HG03521 (cell line): ENCODE data around the gene KDELR3.
"Not testable (repeated sequence)": the region's sequence is repeated elsewhere in the genome, so short reads cannot be mapped to it uniquely, and the experiment has no call there.

Source experiments
- ATAC-seq: cut with Tn5 transposase; IDR thresholded peaks from one replicate; pipeline ENCODE4 v1.9.1; 2021; ENCODE audit warnings: mild to moderate bottlenecking, moderate library complexity; ENCODE audit not compliant: unreplicated experiment

KDELR3 gene

DNA sequence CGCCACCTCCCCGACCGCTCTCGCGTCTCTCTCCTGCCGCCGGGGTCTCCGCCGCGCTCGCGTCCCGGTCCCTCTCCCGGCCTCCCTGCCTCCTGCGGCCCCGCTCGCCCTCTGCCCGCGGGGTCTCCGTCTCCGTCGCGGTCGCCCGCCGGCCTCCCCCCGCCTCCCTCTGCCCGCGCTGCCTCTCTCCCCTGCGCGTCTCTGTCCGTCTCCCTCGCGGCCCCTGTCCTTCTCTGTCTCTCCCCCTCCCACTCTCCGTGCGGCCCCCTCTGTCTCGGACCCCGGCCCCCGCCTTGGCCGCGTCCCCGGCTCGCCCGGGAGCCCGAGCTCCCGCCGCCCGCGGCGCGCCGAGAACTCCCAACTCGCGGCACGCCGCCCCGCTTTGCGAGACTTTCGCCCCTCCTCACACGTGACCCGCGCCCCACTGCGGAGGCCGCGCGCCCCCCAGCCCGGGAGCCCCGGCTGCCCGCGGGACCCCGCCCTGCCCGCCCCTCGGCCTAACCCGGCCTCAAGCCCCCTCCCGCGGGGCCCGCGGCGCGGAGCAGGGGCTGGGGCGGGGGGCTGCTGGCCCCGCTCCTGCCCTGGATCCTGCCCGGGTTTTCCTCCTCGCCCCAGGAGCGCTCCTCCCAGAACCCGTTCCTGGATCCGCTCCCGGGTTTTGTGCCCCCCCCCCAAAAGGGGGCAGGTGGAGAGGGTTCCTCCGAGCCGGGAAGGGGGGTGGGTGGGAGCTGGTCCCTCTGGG is 12.2 kb upstream of the KDELR3 start:
- ATAC-seq: no peak

DNA sequence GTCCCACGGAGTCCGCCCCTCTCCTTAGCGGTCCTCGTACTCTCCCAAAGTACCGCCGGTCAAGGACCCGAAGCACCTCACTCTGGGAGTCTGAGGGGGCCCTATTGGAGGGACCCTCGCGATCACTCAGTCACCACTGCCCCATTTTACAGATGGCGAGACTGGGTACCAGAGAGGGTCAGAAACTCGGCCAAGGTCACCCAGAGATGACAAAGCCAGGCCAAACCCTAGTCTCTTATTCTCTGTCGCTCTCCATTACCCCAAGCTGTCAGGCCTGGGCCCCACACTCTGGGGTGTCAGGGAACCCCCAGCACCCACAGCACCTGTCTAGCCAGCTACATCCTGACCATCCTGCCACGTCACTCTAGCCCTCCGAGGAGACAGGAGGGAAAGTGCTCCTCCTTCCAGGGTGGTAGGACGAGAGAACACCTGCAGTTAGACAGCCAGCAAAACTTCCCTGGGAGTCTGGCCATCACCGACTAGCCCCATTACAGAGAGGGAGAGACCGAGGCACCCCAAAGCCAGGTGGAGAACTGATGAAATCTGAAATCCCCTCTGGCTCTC is 11.5 kb upstream of the KDELR3 start:
- no peak for ATAC-seq

GRCh38 chr22:38456841-38457699 is 10.8 kb upstream of the KDELR3 start:
- no peak for ATAC-seq

GRCh38 chr22:38460426-38460840 is 7.5 kb upstream of the KDELR3 start:
- ATAC-seq: no peak

- ATAC-seq: no peak
Measured at GRCh38 chr22:38461057-38461413, 6.9 kb upstream of the KDELR3 start.

DNA sequence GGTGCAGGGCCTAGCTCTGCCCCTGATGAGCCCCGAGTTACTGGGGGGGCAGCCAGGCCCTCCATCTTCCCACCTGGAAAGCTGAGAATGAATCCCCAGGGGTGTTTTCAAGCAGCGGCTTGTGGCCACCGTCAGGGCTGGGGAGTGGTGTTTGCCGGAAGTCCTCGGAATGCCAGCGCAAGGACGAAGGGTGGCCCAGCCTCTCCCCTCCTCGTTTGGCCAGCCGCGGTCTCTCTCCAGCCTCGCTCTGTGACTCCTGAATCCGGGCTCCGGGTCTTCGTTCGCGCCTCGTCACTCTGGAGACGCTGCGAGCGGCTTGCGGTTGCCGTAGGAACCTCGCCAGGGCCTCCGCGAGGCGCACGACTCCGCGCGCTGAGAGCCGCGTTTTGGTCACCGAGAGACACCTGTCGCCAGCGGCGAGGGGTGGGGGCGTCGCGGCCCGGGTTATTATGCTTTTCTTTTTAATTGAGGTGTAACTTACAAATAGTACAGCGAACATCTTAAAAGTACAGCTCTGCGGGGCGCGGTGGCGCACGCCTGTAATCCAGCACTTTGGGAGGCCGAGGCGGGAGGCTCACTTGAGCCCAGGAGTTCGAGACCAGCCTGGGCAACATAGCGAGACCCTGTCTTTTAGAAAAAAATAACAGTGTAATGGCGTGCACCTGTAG is 6.3 kb upstream of the KDELR3 start:
- no peak for ATAC-seq

DNA sequence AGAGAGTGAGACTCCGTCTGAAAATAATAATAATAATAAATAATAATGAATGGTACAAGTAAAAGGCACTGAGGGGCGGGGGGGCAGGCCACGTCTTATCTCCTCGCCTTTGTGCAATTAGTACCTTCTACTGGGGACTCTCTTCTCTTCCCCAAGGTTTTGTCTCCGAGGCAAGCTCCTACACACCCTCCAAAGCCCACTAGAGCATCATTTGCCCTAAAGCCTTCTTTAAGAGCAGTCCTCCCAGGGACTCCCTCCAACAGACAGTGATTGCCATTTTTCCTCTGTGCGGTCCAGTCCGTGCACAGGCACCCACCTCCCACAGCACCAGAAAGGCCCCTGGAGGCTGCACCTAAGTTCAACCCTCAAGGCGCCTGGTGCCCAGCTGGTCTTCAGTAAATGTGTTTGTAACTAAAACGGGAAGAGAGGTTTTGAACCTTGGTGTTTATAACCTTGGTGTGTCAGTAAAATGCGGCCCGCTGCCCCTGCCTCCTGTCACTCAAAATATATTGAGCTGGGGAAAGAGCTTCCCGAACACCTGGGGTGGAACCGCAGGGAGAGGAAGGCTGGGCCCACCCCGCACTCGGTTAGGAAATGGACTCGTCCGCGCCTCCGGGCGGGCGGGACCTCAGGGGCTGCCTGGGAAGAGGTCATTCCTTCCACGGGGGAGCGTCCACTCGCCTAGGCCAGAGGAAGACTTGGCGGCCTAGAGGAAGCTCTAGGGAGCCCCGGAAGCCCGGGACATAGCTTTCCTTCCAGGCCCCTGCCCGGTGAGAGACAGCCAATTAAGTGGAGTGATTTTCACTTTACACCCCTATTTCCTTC is 4.7 kb upstream of the KDELR3 start:
- ATAC-seq: no peak

DNA sequence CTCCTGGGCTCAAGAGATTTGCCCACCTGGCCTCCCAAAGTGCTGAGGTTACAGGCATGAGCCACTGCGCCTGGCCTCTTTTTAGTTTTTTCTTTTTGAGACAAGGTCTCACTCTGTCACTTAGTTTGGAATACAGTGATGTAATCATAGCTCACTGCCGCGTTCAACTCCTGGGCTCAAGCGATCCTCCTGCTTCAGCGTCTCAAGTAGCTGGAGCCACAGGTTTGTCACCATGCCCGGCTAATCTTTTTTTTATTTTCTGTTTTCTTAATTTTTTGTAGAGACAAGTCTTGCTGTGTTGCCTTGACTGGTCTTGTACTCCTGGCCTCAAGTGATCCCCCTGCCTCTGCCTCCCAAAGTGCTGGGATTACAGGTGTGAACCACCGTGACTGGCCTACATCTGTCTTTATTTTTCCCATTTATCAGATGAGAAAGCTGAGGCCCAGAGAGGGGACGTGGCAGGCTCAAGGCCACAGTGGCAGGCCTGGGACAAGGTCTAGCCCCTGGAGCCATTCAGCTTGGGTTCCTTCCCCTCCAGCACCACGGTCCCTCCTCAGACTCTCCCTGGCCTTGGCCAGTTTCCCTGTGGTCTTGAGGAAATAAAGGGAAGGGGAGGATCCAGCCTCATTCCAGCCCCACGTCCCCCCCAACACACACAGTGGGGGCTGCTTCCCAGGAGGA is 2.8 kb upstream of the KDELR3 start:
- no peak for ATAC-seq

- ATAC-seq: no peak
Measured at GRCh38 chr22:38465673-38466490, 2.0 kb upstream of the KDELR3 start.

- no peak for ATAC-seq
Measured at GRCh38 chr22:38467438-38467903, 425 bp upstream of the KDELR3 start.

DNA sequence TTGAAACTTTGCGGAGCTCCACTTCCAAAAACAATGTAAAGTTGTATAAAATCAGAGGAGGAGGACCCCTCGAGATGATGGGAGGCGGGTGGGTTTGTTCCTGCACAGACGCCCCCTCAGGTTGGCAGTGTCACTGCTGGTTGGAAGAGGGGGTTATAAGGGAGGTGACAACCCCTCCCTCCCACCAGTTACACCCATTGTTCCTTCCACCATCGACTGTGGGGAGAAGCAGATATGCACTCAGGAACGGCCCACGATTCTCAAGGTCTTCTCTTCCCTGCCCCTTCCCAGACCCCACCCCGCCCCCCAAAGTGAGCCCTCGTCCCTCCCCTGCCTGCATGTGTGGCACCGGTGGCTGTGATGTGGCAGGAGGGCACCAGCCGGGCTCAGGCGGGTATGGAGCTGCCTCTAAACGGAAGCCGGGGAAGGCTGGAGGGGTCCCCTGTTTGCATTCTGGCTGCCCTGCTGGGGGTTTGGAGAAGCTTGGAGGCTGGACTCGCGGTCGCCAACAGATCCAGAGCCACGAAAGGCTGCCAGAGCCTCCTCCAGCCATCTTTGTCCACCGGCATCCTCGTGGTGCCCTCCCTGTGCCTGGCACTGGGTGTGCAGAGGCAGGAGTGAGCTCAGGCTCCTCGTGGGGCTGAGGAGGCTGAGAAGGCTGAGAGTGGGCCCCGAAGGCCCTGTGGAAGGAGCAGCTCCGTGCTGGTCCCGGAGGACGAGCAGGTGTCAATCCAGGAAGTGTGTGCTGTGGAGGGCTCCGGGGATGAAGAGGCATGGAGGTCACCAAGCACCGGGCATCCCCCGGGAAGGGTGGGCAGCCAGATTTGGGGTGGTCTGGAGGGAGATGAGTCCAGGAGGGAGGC is 778 bp downstream of the KDELR3 start:
- no peak for ATAC-seq

- ATAC-seq: no peak
Measured at GRCh38 chr22:38469306-38469781, 1.4 kb downstream of the KDELR3 start.

- ATAC-seq: not testable (repeated sequence)
Measured at GRCh38 chr22:38470179-38470578, 2.3 kb downstream of the KDELR3 start.

- no peak for ATAC-seq
Measured at GRCh38 chr22:38471237-38471636, 3.3 kb downstream of the KDELR3 start.

DNA sequence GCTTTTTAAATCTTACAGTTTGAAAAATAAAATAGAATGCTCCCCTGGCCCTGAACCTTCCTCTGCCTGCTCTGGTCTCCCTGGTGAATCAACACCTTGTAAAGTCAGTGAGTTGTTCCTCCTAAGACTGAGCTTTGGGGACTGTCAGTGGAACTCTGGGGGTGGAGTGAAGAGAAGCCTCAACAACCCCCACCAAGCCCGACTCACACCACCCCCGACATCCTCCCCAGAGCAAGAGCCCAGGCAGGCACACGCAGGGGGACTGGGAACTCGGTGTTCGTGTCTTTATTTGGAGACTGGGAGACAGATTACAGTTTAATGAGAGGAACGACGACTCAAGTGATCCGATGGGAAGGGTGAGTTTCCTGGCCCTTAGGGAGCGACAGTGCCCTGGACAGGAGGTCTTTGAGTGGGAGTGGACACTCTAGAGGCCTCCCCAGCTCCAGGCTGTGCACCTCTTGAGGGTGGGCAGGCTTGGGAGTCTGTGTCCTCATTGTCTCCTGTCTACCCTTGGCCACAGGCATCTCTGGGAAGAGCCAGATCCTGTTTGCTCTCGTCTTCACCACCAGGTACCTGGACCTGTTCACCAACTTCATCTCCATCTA is 6.2 kb downstream of the KDELR3 start:
- no peak for ATAC-seq

DNA sequence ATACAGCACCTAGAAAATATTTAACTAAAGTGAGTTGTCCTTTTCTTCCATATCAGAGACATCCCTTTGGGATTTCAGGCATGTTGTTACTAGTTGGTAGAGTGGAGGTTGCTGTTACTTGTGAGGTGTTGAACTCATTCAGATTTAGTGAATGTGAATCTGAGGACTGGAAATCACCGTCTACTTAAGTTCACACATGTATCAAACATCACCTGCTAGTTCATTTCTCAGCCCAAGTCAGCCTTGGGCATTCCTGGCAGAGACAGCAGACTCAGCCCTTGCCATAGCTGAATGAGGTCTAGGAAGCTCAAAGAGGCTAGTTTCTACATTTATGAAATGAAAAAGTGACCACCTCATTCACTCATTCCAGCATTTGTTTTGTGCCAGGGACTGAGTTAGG is 9.7 kb downstream of the KDELR3 start:
- ATAC-seq: no peak

DNA sequence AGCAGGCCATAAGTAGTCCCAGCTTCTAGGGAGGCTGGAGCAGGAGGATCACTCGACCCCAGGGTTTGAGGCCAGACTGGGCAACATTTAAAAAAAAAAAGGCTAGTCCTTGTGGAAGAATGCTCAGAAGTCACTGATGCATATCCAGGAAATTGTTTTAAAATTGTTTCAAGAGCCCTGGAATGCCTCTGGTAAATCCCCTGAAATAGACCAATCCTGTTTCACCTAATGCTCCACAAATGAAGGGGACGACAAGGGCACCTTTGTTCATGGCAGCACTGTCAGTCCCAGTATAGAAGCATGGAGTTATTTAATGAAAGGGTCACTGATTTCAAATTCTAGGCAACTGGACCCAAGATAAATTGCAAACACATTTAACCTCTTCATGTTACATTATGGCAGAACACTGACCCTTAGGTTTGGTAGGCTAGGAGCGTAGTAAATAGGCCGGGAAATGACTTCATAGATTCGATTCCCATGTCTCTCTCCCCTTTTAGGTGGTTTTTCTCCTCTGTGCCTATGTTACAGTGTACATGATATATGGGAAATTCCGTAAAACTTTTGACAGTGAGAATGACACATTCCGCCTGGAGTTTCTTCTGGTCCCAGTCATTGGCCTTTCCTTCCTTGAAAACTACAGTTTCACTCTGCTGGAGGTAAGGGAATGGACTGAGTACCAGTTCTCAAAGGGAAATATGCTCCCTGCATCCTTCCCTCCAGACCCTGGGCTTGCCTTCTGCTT is 11.4 kb downstream of the KDELR3 start:
- ATAC-seq: no peak
